Measurements from ENCODE around the gene SAMD13.

The SAMD13 gene

DNA sequence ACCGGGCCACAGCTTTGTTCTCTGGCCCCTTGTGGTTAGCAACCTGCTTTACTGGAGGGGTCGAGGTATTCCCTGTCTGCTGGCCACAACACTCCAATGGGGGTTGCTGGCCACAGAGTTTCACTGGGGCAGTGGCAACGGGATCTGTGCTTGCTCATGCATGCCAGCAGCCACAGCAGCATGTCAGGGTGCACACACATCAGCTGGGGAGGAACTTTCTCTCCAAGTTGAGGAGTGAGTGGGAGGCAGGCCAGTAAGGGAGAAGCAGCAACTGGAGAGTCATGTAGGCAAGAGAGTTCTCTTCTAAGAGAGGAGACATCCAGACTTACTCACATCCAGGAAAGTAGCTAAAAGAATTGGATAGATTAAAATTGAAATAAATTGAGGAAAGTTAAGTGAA, 38.0 kb downstream of the SAMD13 start:
- no peak for DNase-seq (ENCODE audit: low read depth in 3 of 3, low spot score in 1 of 3)

DNA sequence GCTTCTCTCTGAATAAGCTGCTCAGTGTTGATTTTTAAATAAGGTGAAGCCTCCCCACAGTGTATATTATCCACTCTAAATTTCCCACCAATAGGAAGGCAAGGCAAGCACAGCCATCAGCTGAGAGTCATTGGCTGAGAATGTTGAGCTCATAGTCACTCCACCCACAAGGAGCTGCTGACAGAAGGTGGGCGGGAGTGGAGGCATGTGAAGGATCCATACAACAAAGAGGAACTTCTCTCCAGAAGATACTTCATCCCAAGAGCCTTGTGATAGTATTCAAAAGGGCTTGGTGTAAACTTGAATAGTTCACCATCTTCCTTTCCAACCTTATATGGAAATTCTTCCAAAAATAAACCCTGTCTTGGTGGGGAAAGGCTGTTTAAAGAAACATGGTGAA, 42.8 kb downstream of the SAMD13 start:
- no peak for DNase-seq (ENCODE audit: low read depth in 3 of 3, low spot score in 1 of 3)

- DNase-seq (ENCODE audit: low read depth in 3 of 3, low spot score in 1 of 3) = no peak
Observed at GRCh38 chr1:84345220-84345619, 43.7 kb downstream of the SAMD13 start.

DNA sequence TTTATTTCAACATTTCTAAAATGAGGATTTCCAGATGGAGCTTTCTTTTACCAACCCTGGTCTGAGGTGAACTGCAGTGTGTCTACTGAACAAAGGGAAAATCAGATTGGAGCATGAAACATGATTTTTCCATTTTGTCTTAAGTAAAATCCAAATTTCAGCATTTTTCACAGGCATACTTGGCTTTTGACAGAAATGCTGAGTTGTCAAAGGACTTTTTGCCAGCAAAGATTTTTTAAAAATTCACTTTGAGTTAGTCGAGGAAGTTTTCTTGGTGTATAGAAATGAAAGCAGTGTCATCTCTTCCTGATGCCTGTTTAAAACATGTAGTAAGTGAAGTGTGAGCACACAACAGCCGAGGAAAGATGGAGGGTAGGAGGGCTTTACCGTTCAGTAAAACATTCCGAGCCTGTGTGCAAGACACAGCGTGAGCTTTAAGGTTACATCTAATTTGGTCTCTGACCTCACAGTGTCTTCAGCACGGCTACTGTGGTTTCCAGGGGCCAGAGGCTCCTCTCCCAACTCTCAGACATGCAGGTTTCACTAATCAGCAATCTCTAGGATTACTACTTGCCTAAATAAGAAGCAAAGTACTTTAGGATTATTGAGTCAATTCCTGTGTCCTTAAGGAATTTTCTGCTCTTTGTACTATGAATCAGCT, 45.9 kb downstream of the SAMD13 start:
- DNase-seq (ENCODE audit: low read depth in 3 of 3, low spot score in 1 of 3) = no peak

DNA sequence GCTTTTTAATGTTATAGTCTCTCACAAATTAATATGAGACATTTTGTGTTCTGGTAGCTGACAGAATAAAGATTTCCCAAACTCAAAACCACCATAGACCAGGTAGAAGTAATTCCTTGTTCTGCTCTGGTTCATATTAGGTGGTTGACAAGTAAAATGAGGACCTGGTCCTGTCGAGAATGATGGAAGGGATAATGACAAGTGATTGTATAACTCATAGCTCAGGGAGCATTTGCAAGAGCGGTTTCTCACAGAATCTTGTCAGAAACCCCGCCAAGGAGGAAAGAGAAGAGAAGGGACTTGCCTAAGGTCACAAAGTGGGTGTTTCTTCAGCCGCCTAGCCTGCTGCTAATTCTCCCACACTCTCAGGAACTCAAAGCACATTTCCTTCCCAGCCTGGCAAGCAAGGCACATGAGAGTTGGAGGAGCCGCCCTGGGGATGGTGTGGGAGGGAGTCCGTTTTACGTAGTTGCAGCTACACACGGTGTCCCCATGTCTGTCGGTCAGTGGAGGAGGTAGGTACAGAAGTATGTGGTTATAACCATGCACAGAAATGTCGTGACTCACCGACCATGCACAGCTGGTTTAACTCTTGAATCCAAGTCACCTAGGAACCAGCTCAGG, 46.5 kb downstream of the SAMD13 start:
- DNase-seq (ENCODE audit: low read depth in 3 of 3, low spot score in 1 of 3) = no peak

- no peak for DNase-seq (ENCODE audit: low read depth in 3 of 3, low spot score in 1 of 3)
Observed at GRCh38 chr1:84348759-84349158, 47.3 kb downstream of the SAMD13 start.

- no peak for DNase-seq (ENCODE audit: low read depth in 3 of 3, low spot score in 1 of 3)
Observed at GRCh38 chr1:84350104-84350503, 48.6 kb downstream of the SAMD13 start.

- no peak for DNase-seq (ENCODE audit: low read depth in 3 of 3, low spot score in 1 of 3)
Observed at GRCh38 chr1:84350550-84350949, 49.0 kb downstream of the SAMD13 start.

DNA sequence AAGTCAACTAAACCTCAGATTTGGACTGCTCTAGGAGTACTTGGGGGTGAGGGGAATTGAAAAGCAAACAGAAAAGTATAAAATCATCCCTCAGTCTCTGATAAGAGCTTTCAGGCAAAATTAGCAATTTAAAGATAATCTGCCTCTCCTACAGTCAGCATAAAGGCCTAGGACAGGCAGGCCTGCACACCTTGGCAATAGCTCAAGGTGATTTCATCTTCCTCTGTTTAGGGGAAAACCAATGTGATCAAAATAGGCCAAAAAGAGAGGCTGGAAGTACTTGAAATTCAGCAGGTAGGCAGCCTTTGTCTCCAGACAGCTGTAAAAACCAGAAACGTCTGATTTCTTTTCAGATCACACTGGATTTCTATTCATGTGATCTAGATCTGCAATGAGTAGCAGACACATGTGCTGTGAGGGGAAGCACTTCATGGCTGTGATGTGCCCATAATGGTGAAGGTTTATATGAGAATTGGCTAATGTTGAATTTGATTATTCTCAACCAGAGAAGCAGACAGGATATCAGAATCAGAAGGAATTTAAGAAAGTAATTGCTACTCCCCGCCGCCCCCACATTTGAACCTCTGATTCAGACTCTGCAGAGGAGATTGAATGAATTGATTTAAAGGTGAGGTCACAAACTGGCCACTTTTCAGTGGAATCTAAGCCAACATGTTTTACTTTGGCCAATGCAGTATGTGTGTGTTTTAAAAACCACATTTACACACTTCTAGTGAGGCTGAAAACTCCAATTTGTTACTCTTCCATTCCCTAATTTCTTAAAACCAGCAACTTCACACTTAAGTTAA, 51.0 kb downstream of the SAMD13 start:
- DNase-seq (ENCODE audit: low read depth in 3 of 3, low spot score in 1 of 3) = no peak

GRCh38 chr1:84353695-84354094, 52.2 kb downstream of the SAMD13 start:
- no peak for DNase-seq (ENCODE audit: low read depth in 3 of 3, low spot score in 1 of 3)

- no peak for DNase-seq (ENCODE audit: low read depth in 3 of 3, low spot score in 1 of 3)
Observed at GRCh38 chr1:84355556-84355955, 54.0 kb downstream of the SAMD13 start.

DNA sequence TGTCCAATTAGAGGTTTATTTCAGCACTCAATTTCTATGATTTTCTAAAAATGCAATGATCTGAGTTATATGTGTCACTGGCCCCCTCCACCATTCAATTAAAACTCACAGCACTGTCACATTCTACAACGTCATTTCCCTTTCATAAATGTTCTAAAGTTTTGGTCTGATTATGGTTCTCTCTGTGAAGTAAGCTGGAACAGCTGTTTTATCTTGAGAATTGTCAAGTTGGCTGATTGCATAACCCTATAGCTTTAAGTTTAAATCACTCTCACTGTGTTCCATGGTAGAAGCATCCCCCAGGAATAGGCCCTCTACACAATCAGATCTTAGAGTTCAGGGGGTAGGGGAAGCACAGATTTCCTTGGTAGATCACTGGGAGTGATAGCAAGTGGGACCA, 55.4 kb downstream of the SAMD13 start:
- no peak for DNase-seq (ENCODE audit: low read depth in 3 of 3, low spot score in 1 of 3)

DNA sequence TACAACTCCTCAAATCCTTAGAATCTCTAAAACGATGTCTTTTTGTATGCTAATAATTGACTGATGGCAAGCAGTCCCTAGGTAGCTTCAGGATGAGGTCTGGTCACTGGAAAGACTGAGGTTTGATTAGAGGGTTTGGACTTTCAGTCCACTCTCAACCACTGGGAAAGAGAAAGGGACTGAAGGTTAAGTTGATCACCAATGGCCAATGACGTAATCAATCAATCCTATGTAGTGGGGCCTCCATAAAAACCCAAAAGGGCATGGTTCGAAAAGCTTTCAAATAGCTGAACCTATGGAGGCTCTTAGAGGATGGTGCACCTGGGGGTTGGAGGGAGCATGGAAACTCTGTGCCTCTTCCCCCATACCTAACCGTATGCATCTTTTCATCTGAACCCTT, 57.2 kb downstream of the SAMD13 start:
- no peak for DNase-seq (ENCODE audit: low read depth in 3 of 3, low spot score in 1 of 3)

DNA sequence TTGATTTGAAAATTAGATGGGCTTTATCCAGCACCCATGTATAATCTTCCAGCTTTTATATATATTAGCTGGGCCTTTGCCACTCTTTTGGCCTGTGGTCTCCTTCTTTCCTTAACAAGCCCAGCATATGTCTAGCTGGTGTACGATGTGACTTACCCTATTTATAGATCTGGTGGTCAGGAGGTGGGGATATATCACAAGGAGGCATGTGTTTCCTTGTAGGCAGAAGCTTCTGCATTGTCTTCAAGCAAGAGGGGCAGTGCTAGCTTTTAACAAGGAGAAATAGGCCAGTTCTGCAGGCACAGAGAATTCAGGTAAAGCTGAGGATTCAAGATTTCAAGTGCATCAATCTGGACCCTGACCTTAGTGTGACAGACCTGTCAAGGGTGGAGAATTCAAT, 58.8 kb downstream of the SAMD13 start:
- no peak for DNase-seq (ENCODE audit: low read depth in 3 of 3, low spot score in 1 of 3)

DNA sequence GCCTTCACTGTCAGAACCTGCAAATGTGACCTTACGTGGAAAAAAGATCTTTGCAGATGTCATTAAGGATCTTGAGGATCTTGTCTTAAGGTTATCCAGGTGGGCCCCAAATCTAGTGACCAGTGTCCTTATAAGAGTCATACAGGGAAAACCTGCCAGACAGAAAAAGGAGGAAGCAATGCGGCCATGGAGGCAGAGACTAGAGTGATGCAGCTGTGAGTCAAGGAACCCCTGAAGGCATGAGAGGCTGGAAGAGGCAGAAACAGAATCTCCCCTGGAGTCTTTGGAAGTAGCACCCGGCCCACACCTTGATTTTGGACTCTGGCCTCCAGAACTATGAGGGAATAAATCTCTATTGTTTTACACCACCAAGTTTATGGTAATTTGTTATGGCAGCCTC, 60.3 kb downstream of the SAMD13 start:
- DNase-seq (ENCODE audit: low read depth in 3 of 3, low spot score in 1 of 3) = no peak

- no peak for DNase-seq (ENCODE audit: low read depth in 3 of 3, low spot score in 1 of 3)
Observed at GRCh38 chr1:84363019-84363418, 61.5 kb downstream of the SAMD13 start.

- DNase-seq (ENCODE audit: low read depth in 3 of 3, low spot score in 1 of 3) = no peak
Observed at GRCh38 chr1:84363622-84364021, 62.1 kb downstream of the SAMD13 start.

DNA sequence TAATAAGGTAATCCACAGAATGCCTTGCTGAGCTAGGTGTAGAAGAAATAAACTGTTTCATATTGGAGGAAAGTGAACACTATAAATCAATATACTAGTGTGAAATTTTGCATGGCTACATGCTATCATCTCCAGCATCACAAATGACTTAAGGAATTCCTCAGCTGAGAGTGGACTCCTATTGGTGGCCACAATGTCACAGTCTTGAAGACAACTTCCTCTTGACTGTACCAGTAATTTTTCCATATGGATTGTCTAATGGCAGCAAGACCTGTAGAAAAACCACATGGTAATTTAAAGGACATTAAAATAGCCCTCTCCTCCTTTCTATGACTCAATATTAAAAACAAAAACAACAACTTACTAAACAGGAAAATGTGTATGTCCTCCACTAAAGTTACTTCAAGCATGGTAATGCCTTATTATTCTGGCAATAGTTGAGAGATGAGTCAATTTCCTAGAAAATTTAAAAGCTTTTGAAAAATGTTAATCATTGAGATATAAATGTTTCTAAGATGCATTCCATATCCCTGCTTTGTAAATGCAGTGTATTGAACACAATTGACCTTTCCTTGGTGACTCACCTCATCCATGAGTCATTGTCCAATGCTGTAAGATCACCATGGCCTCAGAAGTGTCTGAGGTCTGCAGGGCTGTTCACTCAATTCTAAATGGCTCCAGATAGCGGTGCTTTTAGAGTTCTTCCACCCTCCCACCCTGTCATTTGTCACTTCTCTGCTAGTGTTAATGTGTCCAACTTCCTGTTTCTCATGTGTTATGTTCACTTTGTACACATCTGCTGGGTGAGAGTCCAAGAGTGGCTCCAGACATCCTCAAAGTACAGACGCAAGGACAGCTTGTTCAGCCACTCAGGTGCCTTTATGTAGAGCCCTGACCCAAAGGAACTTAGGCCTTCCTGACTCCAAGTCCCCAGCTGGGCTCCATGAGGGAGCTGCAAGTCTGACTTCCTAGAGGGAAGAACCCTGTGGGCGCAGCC, 64.0 kb downstream of the SAMD13 start:
- DNase-seq (ENCODE audit: low read depth in 3 of 3, low spot score in 1 of 3) = no peak

DNA sequence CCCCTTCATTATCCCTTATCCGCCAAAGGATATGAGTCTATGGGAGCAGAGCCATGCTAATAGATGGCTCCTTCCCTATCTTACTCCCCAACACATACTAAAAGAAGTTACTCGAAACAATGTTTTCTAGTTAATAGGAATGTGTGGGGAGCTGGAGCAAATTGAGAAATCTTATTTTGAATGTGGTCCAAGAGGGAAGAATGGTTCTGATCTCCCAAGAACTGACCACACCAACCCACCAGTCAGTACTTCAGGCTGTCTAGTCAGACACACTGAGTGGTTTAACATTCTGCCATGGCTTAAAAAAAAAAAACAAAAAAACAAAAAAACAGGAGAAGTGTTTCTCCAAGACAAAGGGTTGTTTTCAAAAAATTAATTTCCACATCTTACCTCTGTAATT, 65.3 kb downstream of the SAMD13 start:
- no peak for DNase-seq (ENCODE audit: low read depth in 3 of 3, low spot score in 1 of 3)

GRCh38 chr1:84367219-84367618, 65.7 kb downstream of the SAMD13 start:
- DNase-seq (ENCODE audit: low read depth in 3 of 3, low spot score in 1 of 3) = no peak

- no peak for DNase-seq (ENCODE audit: low read depth in 3 of 3, low spot score in 1 of 3)
Observed at GRCh38 chr1:84368441-84368840, 66.9 kb downstream of the SAMD13 start.

Measured in stimulated activated CD4-positive, alpha-beta T cell treated with anti-CD3 and anti-CD28 coated beads, TNF-alpha, amount 100 ng/mL, for 1 hour (primary cell).